HepG2 (cell line): Measurements from ENCODE around the gene TCTA. TPM values are rescaled to one million over a fixed set of nuclear protein-coding genes. Genes with fewer than 3 reads are reported as not detected.

Experiments used
- AGO2 ChIP-seq: fragments of 200-400 bp; formaldehyde crosslinking; optimal IDR thresholded peaks from 2 replicates; pipeline ENCODE3; 2017; ENCODE audit warnings: mild to moderate bottlenecking, low read depth, low read length, moderate library complexity
- E2F5 ChIP-seq: sonication (generic); formaldehyde crosslinking; conservative IDR thresholded peaks from 2 replicates; pipeline ENCODE4 v1.4.0; 2020; ENCODE audit warnings: missing genetic modification reagents
- ELF1 ChIP-seq: sonication (generic); formaldehyde crosslinking; IDR thresholded peaks from 2 replicates; pipeline ENCODE4 v1.4.0; 2020; ENCODE audit warnings: missing genetic modification reagents
- HES4 ChIP-seq: sonication (generic); formaldehyde crosslinking; IDR thresholded peaks from 2 replicates; pipeline ENCODE4 v1.9.0; 2021; ENCODE audit warnings: mild to moderate bottlenecking, missing genetic modification reagents, borderline replicate concordance
- HIC2 ChIP-seq: sonication (generic); formaldehyde crosslinking; IDR thresholded peaks from 2 replicates; pipeline ENCODE4 v1.9.0; 2022; ENCODE audit warnings: low read depth, missing genetic modification reagents
- HMGXB3 ChIP-seq: sonication (generic); formaldehyde crosslinking; IDR thresholded peaks from 2 replicates; pipeline ENCODE4 v1.4.0; 2020; ENCODE audit warnings: missing genetic modification reagents, borderline replicate concordance
- HOXA5 ChIP-seq: sonication (generic); formaldehyde crosslinking; IDR thresholded peaks from 2 replicates; pipeline ENCODE4 v1.4.0; 2020; ENCODE audit warnings: missing genetic modification reagents
- KAT8 ChIP-seq: IDR thresholded peaks from 2 replicates; pipeline ENCODE4 v1.6.1; 2016; ENCODE audit warnings: missing genetic modification reagents, missing compliant biosample characterization
- NFIC ChIP-seq: IDR thresholded peaks from 2 replicates; pipeline ENCODE4 v1.6.1; 2012; ENCODE audit warnings: mild to moderate bottlenecking, low read length, inconsistent platforms
- NFYC ChIP-seq: IDR thresholded peaks from 2 replicates; pipeline ENCODE4 v1.6.1; 2016; ENCODE audit warnings: missing genetic modification reagents, missing compliant biosample characterization
- NR2F1 ChIP-seq, 2 experiments: fragments of 450-650 bp in 1 of 2; formaldehyde crosslinking in 1 of 2; IDR thresholded peaks; 2 replicates each; pipeline versions ENCODE4 v1.5.0 to v1.6.1; 2016 to 2020; ENCODE audit warnings: mild to moderate bottlenecking in 1 of 2, missing compliant biosample characterization in 1 of 2, missing genetic modification reagents in 1 of 2, moderate library complexity in 1 of 2
- PAX8 ChIP-seq: sonication (generic); formaldehyde crosslinking; IDR thresholded peaks from 2 replicates; pipeline ENCODE4 v1.8.0; 2022; ENCODE audit warnings: mild to moderate bottlenecking, missing genetic modification reagents, borderline replicate concordance
- POLR2A ChIP-seq, 2 experiments: IDR thresholded peaks; 2 replicates each; pipeline ENCODE4 v1.6.1; 2011; ENCODE audit warnings: low read depth in 2 of 2, low read length in 2 of 2, mild to moderate bottlenecking in 1 of 2, moderate library complexity in 1 of 2; ENCODE audit not compliant: insufficient read depth in 1 of 2
- REXO4 ChIP-seq: sonication (generic); formaldehyde crosslinking; IDR thresholded peaks from 2 replicates; pipeline ENCODE4 v1.8.0; 2022; ENCODE audit warnings: missing genetic modification reagents, mild to moderate bottlenecking, borderline replicate concordance
- SAFB2 ChIP-seq: sonication (generic); formaldehyde crosslinking; IDR thresholded peaks from 2 replicates; pipeline ENCODE4 v1.5.1; 2020; ENCODE audit warnings: missing genetic modification reagents, low read depth, mild to moderate bottlenecking, borderline replicate concordance
- SP4 ChIP-seq: sonication (generic); formaldehyde crosslinking; IDR thresholded peaks from 2 replicates; pipeline ENCODE4 v1.8.1; 2023; ENCODE audit warnings: mild to moderate bottlenecking, missing genetic modification reagents
- TFAP4 ChIP-seq: sonication (generic); IDR thresholded peaks from 2 replicates; pipeline ENCODE4 v1.6.1; 2016; ENCODE audit warnings: low read depth, borderline replicate concordance
- ZBTB46 ChIP-seq: sonication (generic); formaldehyde crosslinking; IDR thresholded peaks from 2 replicates; pipeline ENCODE4 v1.4.0; 2020; ENCODE audit warnings: mild to moderate bottlenecking, missing genetic modification reagents, borderline replicate concordance
- ZNF572 ChIP-seq: sonication (generic); formaldehyde crosslinking; IDR thresholded peaks from 2 replicates; pipeline ENCODE4 v1.5.1; 2020; ENCODE audit warnings: mild to moderate bottlenecking, missing genetic modification reagents
- ZNF878 ChIP-seq: sonication (generic); formaldehyde crosslinking; IDR thresholded peaks from 2 replicates; pipeline ENCODE4 v1.8.1; 2023; ENCODE audit warnings: mild to moderate bottlenecking, missing genetic modification reagents, moderate library complexity
- polyA plus RNA-seq, 8 experiments: library from polyadenylated mRNA; depleted of rRNA in 3 of 8; stranded (reverse) in 7 of 8; unstranded in 1 of 8; fragments of >200 nt; fragmentation: Illumina TruSeq in 4 of 8; extraction: Trizol in 4 of 8; gene quantifications; 2 replicates each; pipeline versions ENCODE4 v1.2.1 to v1.2.3, GENCODE V29; 2011 to 2016; ENCODE audit warnings: low read depth in 4 of 8, missing spikeins in 1 of 8, mixed read lengths in 1 of 8; ENCODE audit not compliant: insufficient read depth in 1 of 8
- total RNA-seq, 5 experiments: library from RNA; depleted of rRNA; stranded (reverse); fragments of >200 nt; fragmentation: Illumina TruSeq; extraction: Trizol; gene quantifications; 2 replicates each; pipeline ENCODE4 v1.2.3, GENCODE V29; 2016; ENCODE audit warnings: low read depth in 1 of 5

Gene TCTA
- total and polyA plus RNA-seq, 2 of the 13 experiments (the other 11 are each of a cell fraction or from before 2014, with no cell fraction given): 8.3 to 13.2 TPM

GRCh38 chr3:49421890-49422378, 9.7 kb downstream of the TCTA start (continued):
- no peak for TF ChIP-seq REXO4 (CRISPR knock-in tag)
- no peak for TF ChIP-seq SAFB2 (CRISPR knock-in tag)
- TF ChIP-seq ZNF572: no peak
- TF ChIP-seq HES4 (CRISPR knock-in tag): no peak
- no peak for TF ChIP-seq NFIC
- no peak for TF ChIP-seq KAT8 (CRISPR knock-in tag)
- no peak for TF ChIP-seq TFAP4
- TF ChIP-seq NR2F1 (CRISPR knock-in tag; IDR thresholded peaks at IDR 0.05): no peak
- TF ChIP-seq AGO2: peak; percentile 93
- TF ChIP-seq POLR2A (IDR thresholded peaks at IDR 0.05; ENCODE audit: insufficient read depth in 1 of 2, low read depth in 2 of 2, low read length in 2 of 2): no peak
- peak; percentile 27; the same call in 1 of the 2 replicates for TF ChIP-seq SP4 (CRISPR knock-in tag)
- no peak for TF ChIP-seq ZNF878
- TF ChIP-seq HIC2 (CRISPR knock-in tag): no peak
- TF ChIP-seq PAX8 (CRISPR knock-in tag): 0 out of 2 replicates have a peak, but pooled peaks have one; percentile 81
- TF ChIP-seq ZBTB46 (CRISPR knock-in tag): 0 out of 2 replicates have a peak, but pooled peaks have one; percentile 61
- no peak for TF ChIP-seq HOXA5
- peak; percentile 87 for TF ChIP-seq E2F5 (CRISPR knock-in tag)
- TF ChIP-seq HMGXB3 (CRISPR knock-in tag): no peak
- no peak for TF ChIP-seq NFYC (CRISPR knock-in tag)
- TF ChIP-seq ELF1 (CRISPR knock-in tag): no peak
